ENCODE measurements around the gene RUNX2.

The RUNX2 gene

GRCh38 chr6:45608252-45608913 lies 280.3 kb downstream of the RUNX2 start:
- TF ChIP-seq RARB (CRISPR knock-in tag; IDR thresholded peaks at IDR 0.05) (no peak), ARNTL (CRISPR knock-in tag; IDR thresholded peaks at IDR 0.05; ENCODE audit: borderline replicate concordance, low read depth) (no peak), SNAI2 (CRISPR knock-in tag; IDR thresholded peaks at IDR 0.05) (no peak), ESRRG (CRISPR knock-in tag; IDR thresholded peaks at IDR 0.05) (no peak), ZC3H10 (CRISPR knock-in tag; IDR thresholded peaks at IDR 0.05) (no peak), TCF4 (CRISPR knock-in tag; IDR thresholded peaks at IDR 0.05; ENCODE audit: borderline replicate concordance) (no peak)
- ATAC-seq: peak; percentile 64

- no peak for TF ChIP-seq CREB5 (CRISPR knock-in tag; IDR thresholded peaks at IDR 0.05; ENCODE audit: low read depth)
- TF ChIP-seq ZFP3 (CRISPR knock-in tag; IDR thresholded peaks at IDR 0.05): no peak
- no peak for TF ChIP-seq ESRRG (CRISPR knock-in tag; IDR thresholded peaks at IDR 0.05)
- no peak for TF ChIP-seq CSRNP3 (CRISPR knock-in tag; IDR thresholded peaks at IDR 0.05)
- TF ChIP-seq BACH2 (CRISPR knock-in tag; IDR thresholded peaks at IDR 0.05; ENCODE audit: borderline replicate concordance): no peak
- TF ChIP-seq RARB (CRISPR knock-in tag; IDR thresholded peaks at IDR 0.05): no peak
- TF ChIP-seq TOX (CRISPR knock-in tag; IDR thresholded peaks at IDR 0.05; ENCODE audit: borderline replicate concordance): no peak
- TF ChIP-seq PATZ1 (CRISPR knock-in tag; IDR thresholded peaks at IDR 0.05; ENCODE audit: borderline replicate concordance): no peak
- no peak for TF ChIP-seq GLIS3 (CRISPR knock-in tag; IDR thresholded peaks at IDR 0.05)
- TF ChIP-seq TCF4 (CRISPR knock-in tag; IDR thresholded peaks at IDR 0.05; ENCODE audit: borderline replicate concordance): no peak
- TF ChIP-seq ISL1 (CRISPR knock-in tag; IDR thresholded peaks at IDR 0.05): no peak
- no peak for TF ChIP-seq ZFP30 (CRISPR knock-in tag; IDR thresholded peaks at IDR 0.05)
- TF ChIP-seq TSHZ2 (CRISPR knock-in tag; IDR thresholded peaks at IDR 0.05): no peak
- no peak for TF ChIP-seq ZNF565 (CRISPR knock-in tag; conservative IDR thresholded peaks at IDR 0.05; ENCODE audit: low read depth)
- no peak for TF ChIP-seq POU6F1 (CRISPR knock-in tag; IDR thresholded peaks at IDR 0.05; ENCODE audit: borderline replicate concordance, low read depth)
- no peak for TF ChIP-seq OSR1 (CRISPR knock-in tag; IDR thresholded peaks at IDR 0.05)
- TF ChIP-seq ZNF70 (CRISPR knock-in tag; IDR thresholded peaks at IDR 0.05): no peak
- TF ChIP-seq SNAI2 (CRISPR knock-in tag; IDR thresholded peaks at IDR 0.05): no peak
- TF ChIP-seq PPARA (CRISPR knock-in tag; IDR thresholded peaks at IDR 0.05; ENCODE audit: borderline replicate concordance): no peak
- ATAC-seq: no peak
Observed at GRCh38 chr6:45609141-45609638, 281.1 kb downstream of the RUNX2 start.

- ATAC-seq: no peak
- TF ChIP-seq ZNF565 (CRISPR knock-in tag; conservative IDR thresholded peaks at IDR 0.05; ENCODE audit: low read depth): no peak
- TF ChIP-seq ZFP30 (CRISPR knock-in tag; IDR thresholded peaks at IDR 0.05): no peak
- no peak for TF ChIP-seq PPARA (CRISPR knock-in tag; IDR thresholded peaks at IDR 0.05; ENCODE audit: borderline replicate concordance)
- no peak for TF ChIP-seq ARNTL (CRISPR knock-in tag; IDR thresholded peaks at IDR 0.05; ENCODE audit: borderline replicate concordance, low read depth)
- TF ChIP-seq POU6F1 (CRISPR knock-in tag; IDR thresholded peaks at IDR 0.05; ENCODE audit: borderline replicate concordance, low read depth): no peak
- TF ChIP-seq ZFP3 (CRISPR knock-in tag; IDR thresholded peaks at IDR 0.05): no peak
- TF ChIP-seq BACH2 (CRISPR knock-in tag; IDR thresholded peaks at IDR 0.05; ENCODE audit: borderline replicate concordance): no peak
- TF ChIP-seq ESRRG (CRISPR knock-in tag; IDR thresholded peaks at IDR 0.05): no peak
- no peak for TF ChIP-seq ISL1 (CRISPR knock-in tag; IDR thresholded peaks at IDR 0.05)
- TF ChIP-seq PATZ1 (CRISPR knock-in tag; IDR thresholded peaks at IDR 0.05; ENCODE audit: borderline replicate concordance): no peak
- TF ChIP-seq CSDC2 (CRISPR knock-in tag; IDR thresholded peaks at IDR 0.05): no peak
Observed at GRCh38 chr6:45610374-45610773, 282.2 kb downstream of the RUNX2 start.
